Testis (tissue), 3 donors: ENCODE results near the gene FHIT. TPM values are rescaled to one million over a fixed set of nuclear protein-coding genes. Genes with fewer than 3 reads are reported as not detected.
A peak's percentile ranks its signal among the peaks of the same experiment; 100 is the strongest.

Experiments
- DNase-seq: peaks from one replicate; pipeline ENCODE4 v3.0.0-alpha.2; 2019
- H3K27ac ChIP-seq, 2 donors: fragments of 200-600 bp; sonication (generic); one replicate each; pipeline ENCODE4 v1.5.1; 2019
- H3K27me3 ChIP-seq: fragments of 200-600 bp; sonication (generic); one replicate; pipeline ENCODE4 v1.5.1; 2019
- H3K36me3 ChIP-seq: fragments of 200-600 bp; sonication (generic); one replicate; pipeline ENCODE4 v1.5.1; 2017; ENCODE audit warnings: low read depth; ENCODE audit errors: missing control alignments
- H3K4me1 ChIP-seq: fragments of 200-600 bp; sonication (generic); one replicate; pipeline ENCODE4 v1.5.1; 2019
- H3K4me3 ChIP-seq, 2 donors: fragments of 200-600 bp; sonication (generic); one replicate each; pipeline ENCODE4 v1.5.1; 2017 to 2019
- H3K9me3 ChIP-seq: fragments of 200-600 bp; sonication (generic); one replicate; pipeline ENCODE4 v1.5.1; 2017
- POLR2A ChIP-seq: fragments of 450-650 bp; IDR thresholded peaks from one replicate; pipeline ENCODE4 v1.6.1; 2017; ENCODE audit warnings: antibody characterized with exemption, mild to moderate bottlenecking, moderate library complexity
- WGBS, 2 donors: methylation state at CpG; one replicate each; pipeline ENCODE4 v1.1.5; 2018; 5-methylcytosine and 5-hydroxymethylcytosine counted together
- intact Hi-C: fragments of 100-400 bp; cut with DNase I; formaldehyde crosslinking; loops from one replicate; pipeline ENCODE4 v1.15.1; 2023; ENCODE audit warnings: low total_unique reads
- polyA plus RNA-seq: library from polyadenylated mRNA; stranded (reverse); fragments of 350-450 nt; fragmentation: Illumina TruSeq; extraction: RNeasy Lipid Tissue Mini Kit (QIAGEN cat#74804); gene quantifications from one replicate; pipeline ENCODE4 v1.2.3, GENCODE V29; 2014; ENCODE audit warnings: low read depth, low replicate concordance; ENCODE audit not compliant: insufficient read depth
- total RNA-seq, 2 donors: library from RNA; depleted of rRNA; stranded (reverse); fragments of >200 nt; gene quantifications; one replicate each; pipeline ENCODE4 v1.2.3, GENCODE V29; 2016
- TF ChIP-seq, protein P1 (sequence below), 3 experiments: fragments of 450-650 bp in 2 of 3; fragments of 200-600 bp in 1 of 3; sonication (generic) in 1 of 3; IDR thresholded peaks; one replicate each; pipeline ENCODE4 v1.5.1; 2016 to 2019; ENCODE audit warnings: antibody characterized with exemption in 3 of 3, mild to moderate bottlenecking in 2 of 3, moderate library complexity in 1 of 3

FHIT gene
- total and polyA plus RNA-seq, 3 donors from 2014 or later: 10.1 to 29.6 (median 15.5) TPM

DNA sequence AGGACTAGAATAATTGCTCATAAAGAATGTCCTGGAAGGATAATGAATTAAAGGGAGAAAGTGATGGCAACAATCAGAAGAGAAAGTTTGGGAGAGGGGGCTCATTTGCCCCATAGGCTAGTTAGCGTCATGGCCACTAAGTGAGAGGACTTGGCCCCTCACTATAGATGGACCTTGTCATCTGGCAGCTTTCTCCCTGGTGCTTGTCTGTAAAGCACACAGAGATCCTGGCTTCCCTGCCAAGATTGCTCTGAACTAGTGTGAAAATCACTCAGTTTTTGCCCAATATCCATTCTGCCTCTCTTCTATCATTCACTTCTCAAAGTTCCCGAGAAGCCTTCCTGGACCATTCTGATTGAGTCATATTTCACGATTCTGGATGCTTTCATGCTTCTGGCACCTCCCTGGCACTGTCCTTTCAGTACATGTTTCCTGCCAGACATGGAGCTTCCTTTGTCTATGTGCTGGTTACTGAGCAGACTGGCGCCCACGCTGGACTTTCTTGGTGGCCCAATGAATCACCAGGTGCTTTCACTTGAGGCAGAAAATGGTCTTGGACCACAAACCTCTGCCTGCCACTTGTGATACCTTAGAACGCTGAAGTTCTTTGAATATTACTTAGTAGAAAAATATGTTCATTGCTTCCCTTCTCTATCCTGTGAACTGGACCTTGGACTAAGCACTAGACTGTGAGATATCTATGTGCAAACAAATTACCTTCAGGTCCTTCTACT lies 1491.8 kb downstream of the FHIT start:
- H3K36me3 ChIP-seq: no peaks in the 10 kb centered on the region
- TF ChIP-seq, protein P1, sequence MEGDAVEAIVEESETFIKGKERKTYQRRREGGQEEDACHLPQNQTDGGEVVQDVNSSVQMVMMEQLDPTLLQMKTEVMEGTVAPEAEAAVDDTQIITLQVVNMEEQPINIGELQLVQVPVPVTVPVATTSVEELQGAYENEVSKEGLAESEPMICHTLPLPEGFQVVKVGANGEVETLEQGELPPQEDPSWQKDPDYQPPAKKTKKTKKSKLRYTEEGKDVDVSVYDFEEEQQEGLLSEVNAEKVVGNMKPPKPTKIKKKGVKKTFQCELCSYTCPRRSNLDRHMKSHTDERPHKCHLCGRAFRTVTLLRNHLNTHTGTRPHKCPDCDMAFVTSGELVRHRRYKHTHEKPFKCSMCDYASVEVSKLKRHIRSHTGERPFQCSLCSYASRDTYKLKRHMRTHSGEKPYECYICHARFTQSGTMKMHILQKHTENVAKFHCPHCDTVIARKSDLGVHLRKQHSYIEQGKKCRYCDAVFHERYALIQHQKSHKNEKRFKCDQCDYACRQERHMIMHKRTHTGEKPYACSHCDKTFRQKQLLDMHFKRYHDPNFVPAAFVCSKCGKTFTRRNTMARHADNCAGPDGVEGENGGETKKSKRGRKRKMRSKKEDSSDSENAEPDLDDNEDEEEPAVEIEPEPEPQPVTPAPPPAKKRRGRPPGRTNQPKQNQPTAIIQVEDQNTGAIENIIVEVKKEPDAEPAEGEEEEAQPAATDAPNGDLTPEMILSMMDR (IDR thresholded peaks at IDR 0.05): no peak
- no peak for TF ChIP-seq POLR2A
- no peak overlapping the region for H3K4me3 ChIP-seq
- no peaks in the 10 kb centered on the region for H3K9me3 ChIP-seq
- H3K4me1 ChIP-seq: no peaks in the 10 kb centered on the region
- intact Hi-C loops: no loop called here
- no peak overlapping the region for H3K27ac ChIP-seq
- H3K27me3 ChIP-seq: no peaks in the 10 kb centered on the region
- WGBS, 2 donors: 71 to 75% methylated on average over 6 of the region's 6 CpGs
- DNase-seq: peak; percentile 25

DNA sequence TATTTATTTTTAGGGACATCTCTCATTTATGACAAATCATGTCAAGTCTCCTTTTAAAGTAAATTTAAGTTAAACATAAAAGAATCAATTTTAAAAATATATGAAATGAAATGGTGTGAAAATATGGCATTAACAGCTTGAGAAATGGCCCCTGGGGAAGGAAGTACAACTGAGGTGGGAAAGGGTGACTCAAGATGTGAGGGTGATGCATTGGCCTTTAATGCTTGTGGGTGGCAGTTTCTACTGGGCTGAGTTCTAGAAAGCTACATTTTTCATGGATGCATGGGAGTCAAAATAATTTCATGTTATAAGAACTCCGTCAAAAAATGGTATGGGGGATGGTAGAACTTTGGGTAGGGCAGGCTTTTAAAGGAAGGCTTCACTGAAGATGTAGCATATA lies 1492.6 kb downstream of the FHIT start:
- WGBS, 2 donors: 81 to 85% methylated on average over 1 of the region's 1 CpG
- Histone ChIP-seq H3K36me3 (no peaks in the 10 kb centered on the region), H3K4me1 (no peaks in the 10 kb centered on the region), H3K27ac (no peak overlapping the region), H3K4me3 (no peak overlapping the region), H3K9me3 (no peaks in the 10 kb centered on the region), H3K27me3 (no peaks in the 10 kb centered on the region)
- intact Hi-C loops: no loop called here
- TF ChIP-seq, protein P1 (IDR thresholded peaks at IDR 0.05): no peak
- no peak for TF ChIP-seq POLR2A
- DNase-seq: no peak

DNA sequence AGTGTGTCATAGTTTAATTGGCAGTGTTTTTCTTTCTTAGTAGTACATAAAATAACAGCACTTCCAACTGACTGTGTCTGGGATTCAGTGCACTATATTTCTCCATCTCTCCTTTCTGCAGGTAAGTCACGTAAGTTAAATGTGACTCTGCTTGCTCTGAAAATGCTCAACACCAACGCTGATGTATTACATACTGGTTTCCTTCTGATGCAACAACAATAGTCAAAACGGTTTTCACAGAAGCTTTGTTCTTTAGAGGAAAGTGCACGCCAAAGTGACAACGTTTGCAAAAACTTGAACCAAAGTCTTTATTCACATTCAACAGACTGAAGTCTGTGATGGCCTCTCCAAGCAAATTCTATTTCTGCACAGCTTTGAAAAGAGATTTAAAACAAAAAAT lies 1494.3 kb downstream of the FHIT start:
- Histone ChIP-seq H3K4me3 (no peak overlapping the region), H3K27ac (no peak overlapping the region), H3K9me3 (no peaks in the 10 kb centered on the region), H3K4me1 (no peaks in the 10 kb centered on the region), H3K36me3 (no peaks in the 10 kb centered on the region), H3K27me3 (no peaks in the 10 kb centered on the region)
- TF ChIP-seq POLR2A: no peak
- TF ChIP-seq, protein P1 (IDR thresholded peaks at IDR 0.05): no peak
- DNase-seq: no peak
- intact Hi-C loops: no loop called here
- 77 to 81% methylated on average over 5 of the region's 5 CpGs for WGBS, 2 donors

DNA sequence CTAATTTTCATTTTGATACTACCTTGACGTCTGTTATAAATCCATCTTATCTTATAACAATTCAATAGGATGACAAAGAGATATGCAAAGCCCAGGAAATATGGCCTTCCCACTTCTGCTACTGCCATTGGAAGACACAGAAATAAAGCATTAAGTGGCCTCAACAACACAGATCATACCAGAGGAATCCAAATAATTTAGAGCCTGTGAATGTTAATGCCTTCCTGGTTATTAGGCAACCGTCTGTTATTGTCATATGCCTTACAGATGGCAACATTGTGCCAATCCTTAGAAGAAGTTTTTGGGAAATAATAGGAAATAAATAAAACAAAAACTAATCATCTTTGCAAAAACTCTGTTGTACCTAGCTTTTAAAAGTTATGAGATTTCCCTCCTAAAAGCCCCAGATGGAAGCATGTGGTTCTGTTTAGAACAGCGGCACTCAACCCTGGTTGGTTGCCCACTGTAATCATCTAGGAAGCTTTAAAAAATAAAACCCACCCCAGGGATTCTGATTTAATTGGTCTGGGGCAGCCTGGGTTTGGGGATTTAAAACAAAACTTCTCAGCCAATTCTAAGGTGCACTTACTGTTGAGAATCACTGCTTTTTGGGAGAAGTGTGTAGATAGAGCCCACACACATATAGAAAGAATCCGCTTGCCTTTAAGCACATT lies 1496.7 kb downstream of the FHIT start:
- H3K36me3 ChIP-seq: no peaks in the 10 kb centered on the region
- TF ChIP-seq, protein P1 (IDR thresholded peaks at IDR 0.05): no peak
- no peak for TF ChIP-seq POLR2A
- H3K4me1 ChIP-seq: no peaks in the 10 kb centered on the region
- H3K4me3 ChIP-seq: no peak overlapping the region
- WGBS, 2 donors: 81 to 89% methylated on average over 4 of the region's 4 CpGs
- intact Hi-C loops: no loop called here
- H3K27ac ChIP-seq: no peak overlapping the region
- DNase-seq: no peak
- no peaks in the 10 kb centered on the region for H3K9me3 ChIP-seq
- H3K27me3 ChIP-seq: no peaks in the 10 kb centered on the region
